ENCODE data around the gene IGFBP5.

IGFBP5 gene

DNA sequence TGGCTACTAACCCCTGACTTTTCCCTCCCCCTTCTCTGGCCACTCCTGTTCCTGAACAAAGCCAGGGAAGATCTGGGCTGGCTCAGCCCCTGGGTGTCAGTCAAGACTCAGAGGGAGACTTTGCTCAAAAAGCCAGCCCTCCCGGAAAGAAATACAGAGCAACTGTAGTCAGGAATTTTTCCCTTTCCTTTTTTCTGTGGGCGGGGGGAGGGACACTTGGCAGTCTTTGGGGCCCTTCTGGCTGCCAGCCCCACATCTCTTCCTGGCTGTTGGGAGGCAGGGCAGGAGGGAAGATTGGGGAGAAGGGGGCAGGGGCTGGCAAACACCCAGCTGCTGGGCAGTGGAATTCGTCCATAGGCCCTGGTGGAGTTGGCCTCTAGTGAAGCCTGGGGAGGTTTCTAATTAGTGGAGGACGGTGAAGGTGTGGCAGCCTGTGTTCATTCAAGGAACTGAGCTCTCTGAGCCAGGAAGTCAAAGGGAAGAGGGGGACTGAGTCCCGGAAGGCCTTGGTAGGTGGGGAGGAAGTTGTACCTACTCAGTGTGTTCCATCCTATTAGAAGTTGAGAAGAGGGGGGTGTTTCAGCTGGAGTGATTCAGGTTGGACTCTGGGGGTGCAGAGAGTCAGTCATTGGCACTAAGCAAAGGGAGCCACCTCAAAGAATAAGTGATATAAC, 51.2 kb downstream of the IGFBP5 start:
- DNase-seq (ENCODE audit: low read depth) = no peak

- no peak for DNase-seq (ENCODE audit: low read depth)
These were observed 57.9 kb downstream of the IGFBP5 start for GRCh38 chr2:216637472-216637871.

- DNase-seq (ENCODE audit: low read depth) = no peak
These were observed 58.5 kb downstream of the IGFBP5 start for GRCh38 chr2:216636551-216637450.

GRCh38 chr2:216635701-216636550, 59.4 kb downstream of the IGFBP5 start:
- DNase-seq (ENCODE audit: low read depth) = no peak

DNA sequence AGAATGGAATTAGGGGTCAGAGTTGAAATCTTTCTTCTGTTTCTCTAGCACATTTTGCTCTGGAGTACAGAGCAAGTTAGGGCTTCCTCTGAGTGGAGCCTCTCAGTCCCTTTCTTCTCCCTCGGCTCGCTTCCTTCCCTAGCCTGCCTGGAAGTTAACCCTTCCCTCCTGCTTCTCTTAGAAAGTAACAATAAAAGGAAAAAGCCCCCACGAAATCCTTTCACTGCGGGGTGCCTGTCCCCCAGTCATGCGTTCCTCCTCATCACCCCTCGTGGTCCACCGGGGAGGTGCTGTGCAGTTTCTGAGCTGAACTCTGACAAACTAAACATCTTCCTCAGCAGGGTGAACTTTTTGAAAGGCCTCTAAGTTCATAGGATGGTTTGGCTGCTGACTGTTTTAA, 60.2 kb downstream of the IGFBP5 start:
- no peak for DNase-seq (ENCODE audit: low read depth)

GRCh38 chr2:216634370-216635148, 60.8 kb downstream of the IGFBP5 start:
- no peak for DNase-seq (ENCODE audit: low read depth)

GRCh38 chr2:216633616-216634369, 61.6 kb downstream of the IGFBP5 start:
- DNase-seq (ENCODE audit: low read depth) = no peak

DNA sequence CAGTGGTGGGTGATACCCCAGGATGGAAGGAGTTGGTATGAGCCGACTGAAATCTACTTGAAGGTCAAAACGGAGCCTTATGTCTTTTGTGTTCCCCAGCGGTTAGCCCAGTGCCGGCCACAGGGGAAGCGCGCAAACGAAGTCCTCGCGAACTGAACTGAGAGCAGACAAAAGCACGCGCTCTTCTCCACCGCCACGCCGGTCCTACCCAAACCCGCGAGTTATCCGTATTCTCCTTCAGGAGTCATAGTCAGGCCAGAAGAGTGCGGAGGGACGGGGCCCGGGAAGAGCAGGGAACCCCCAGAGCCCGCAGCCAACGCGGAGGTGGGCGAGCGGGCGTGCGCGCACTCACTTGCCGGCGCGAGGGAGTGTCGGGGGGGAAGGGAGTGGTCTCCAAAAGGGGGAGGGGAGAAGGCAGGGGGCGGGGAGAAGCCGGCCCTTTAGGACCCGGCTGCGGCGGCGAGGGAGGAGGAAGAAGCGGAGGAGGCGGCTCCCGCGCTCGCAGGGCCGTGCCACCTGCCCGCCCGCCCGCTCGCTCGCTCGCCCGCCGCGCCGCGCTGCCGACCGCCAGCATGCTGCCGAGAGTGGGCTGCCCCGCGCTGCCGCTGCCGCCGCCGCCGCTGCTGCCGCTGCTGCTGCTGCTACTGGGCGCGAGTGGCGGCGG, 62.3 kb downstream of the IGFBP5 start, which contains the start of gene IGFBP2:
Gene IGFBP2 (plus strand): TSS at position 469 of the 664 bp plus-strand sequence. CDS start 104 bp downstream, at position 573.
- no peak for DNase-seq (ENCODE audit: low read depth)

DNA sequence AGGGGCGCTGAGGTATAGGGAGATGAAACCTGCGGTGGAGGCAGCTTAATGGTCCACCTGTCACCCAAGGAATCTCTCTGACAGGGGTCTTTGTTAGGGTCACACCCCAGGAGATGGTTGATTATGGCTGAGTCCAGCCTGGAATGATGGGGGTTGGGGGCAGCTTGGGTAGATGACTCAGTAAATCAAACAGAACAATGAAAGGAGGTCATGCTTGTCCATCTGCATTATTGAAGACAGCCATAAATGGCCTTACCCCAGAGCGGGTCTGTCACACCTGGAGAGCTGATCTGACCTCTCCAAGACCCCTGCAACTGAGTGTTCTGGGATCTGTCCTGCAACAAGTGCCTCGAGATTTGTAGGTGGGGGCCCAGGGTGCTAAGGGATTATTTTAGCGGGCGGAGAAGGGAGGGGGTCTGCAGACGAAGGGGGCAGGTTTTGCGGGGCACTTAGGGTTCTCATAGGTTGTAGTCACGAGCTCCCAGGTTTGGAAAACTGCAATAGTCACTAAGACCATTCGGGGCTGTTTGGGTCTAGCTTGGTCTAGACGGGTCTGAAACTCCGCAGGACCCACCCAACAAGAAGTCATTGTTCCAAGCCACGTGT, 62.9 kb downstream of the IGFBP5 start:
- no peak for DNase-seq (ENCODE audit: low read depth)

- no peak for DNase-seq (ENCODE audit: low read depth)
These were observed 65.6 kb downstream of the IGFBP5 start for GRCh38 chr2:216629784-216630183.

- no peak for DNase-seq (ENCODE audit: low read depth)
These were observed 68.5 kb downstream of the IGFBP5 start for GRCh38 chr2:216626875-216627245.

DNA sequence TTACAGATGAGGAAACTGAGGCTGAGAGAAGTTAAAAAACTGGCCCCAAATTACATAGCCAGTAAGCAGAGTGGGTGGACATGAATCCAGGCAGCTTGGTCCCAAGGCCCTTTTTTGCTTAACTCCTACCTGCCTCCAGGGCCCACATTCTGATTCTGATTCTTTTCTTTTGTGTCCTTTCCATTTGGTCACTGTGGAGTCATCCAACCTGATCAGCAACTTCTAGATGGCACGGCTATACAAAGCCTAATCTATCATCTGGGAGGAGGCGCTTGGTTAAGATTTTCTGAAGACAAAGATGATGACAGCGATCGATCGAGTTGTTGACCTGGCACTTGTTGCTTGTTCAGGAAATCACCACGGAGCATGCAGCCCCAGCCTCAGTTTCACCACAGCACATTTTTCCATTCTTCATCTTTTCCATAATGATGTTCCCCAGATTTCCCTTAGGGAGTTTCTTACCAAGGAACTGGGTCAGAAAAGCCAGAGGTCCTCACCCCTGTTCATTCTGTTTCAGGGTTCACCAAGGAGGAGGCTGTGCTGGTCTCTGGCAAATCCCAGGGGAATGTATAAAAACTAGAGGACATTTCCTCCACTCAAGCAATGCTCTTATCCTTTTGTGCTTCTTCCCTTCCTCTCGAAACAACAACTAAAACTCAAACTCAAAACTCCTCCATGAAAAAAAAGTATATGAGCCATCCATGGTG, 69.0 kb downstream of the IGFBP5 start:
- DNase-seq (ENCODE audit: low read depth) = no peak

- DNase-seq (ENCODE audit: low read depth) = no peak
These were observed 71.1 kb downstream of the IGFBP5 start for GRCh38 chr2:216624251-216624650.

DNA sequence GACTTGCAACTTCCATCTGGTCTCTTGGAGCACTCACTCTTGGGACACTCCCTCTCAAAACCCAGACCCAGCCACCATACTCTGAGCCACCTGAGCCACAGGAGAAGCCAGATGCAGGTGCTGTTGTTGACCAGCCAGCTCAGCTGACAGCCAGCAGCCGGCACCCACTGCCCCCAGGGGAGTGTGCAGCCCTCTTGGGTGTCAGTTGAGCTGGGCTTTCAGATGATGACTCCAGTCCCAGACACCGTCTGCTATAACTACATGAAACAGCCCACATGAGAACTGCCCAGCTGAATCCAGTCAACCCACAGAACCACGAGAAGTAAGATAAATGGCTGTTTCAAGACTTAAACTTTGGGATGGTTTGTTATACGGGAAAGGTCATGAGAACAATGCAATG, 72.8 kb downstream of the IGFBP5 start:
- no peak for DNase-seq (ENCODE audit: low read depth)

All from stromal cell of bone marrow (primary cell).